ENCODE results near the gene SEMA4D.
"Not testable (repeated sequence)": the region's sequence is repeated elsewhere in the genome, so short reads cannot be mapped to it uniquely, and the experiment has no call there.

The SEMA4D gene

GRCh38 chr9:89480372-89480771 lies 17.5 kb downstream of the SEMA4D start:
- not testable (repeated sequence) for DNase-seq

GRCh38 chr9:89479669-89480011 lies 18.3 kb downstream of the SEMA4D start:
- not testable (repeated sequence) for DNase-seq

- DNase-seq: no peak
These were observed 18.9 kb downstream of the SEMA4D start for GRCh38 chr9:89478821-89479668.

- DNase-seq: no peak
These were observed 19.9 kb downstream of the SEMA4D start for GRCh38 chr9:89477811-89478630.

GRCh38 chr9:89477384-89477783 lies 20.5 kb downstream of the SEMA4D start:
- DNase-seq: no peak

- no peak for DNase-seq
These were observed 21.4 kb downstream of the SEMA4D start for GRCh38 chr9:89476546-89476945.

GRCh38 chr9:89475891-89476440 lies 21.9 kb downstream of the SEMA4D start:
- no peak for DNase-seq

- DNase-seq: no peak
These were observed 23.0 kb downstream of the SEMA4D start for GRCh38 chr9:89474939-89475338.

GRCh38 chr9:89473762-89474469 lies 24.0 kb downstream of the SEMA4D start:
- DNase-seq: no peak

- DNase-seq: not testable (repeated sequence)
These were observed 26.1 kb downstream of the SEMA4D start for GRCh38 chr9:89471796-89472320.

- DNase-seq: no peak
These were observed 26.5 kb downstream of the SEMA4D start for GRCh38 chr9:89471390-89471789.

- DNase-seq: no peak
These were observed 27.6 kb downstream of the SEMA4D start for GRCh38 chr9:89470224-89470839.

GRCh38 chr9:89469003-89469402 lies 28.9 kb downstream of the SEMA4D start:
- no peak for DNase-seq

- DNase-seq: no peak
These were observed 29.5 kb downstream of the SEMA4D start for GRCh38 chr9:89468281-89468960.

- DNase-seq: no peak
These were observed 30.7 kb downstream of the SEMA4D start for GRCh38 chr9:89467278-89467625.

- DNase-seq: no peak
These were observed 31.2 kb downstream of the SEMA4D start for GRCh38 chr9:89466451-89467277.

- DNase-seq: no peak
These were observed 32.1 kb downstream of the SEMA4D start for GRCh38 chr9:89465726-89466308.

GRCh38 chr9:89465001-89465451 lies 32.9 kb downstream of the SEMA4D start:
- DNase-seq: no peak

- no peak for DNase-seq
These were observed 33.5 kb downstream of the SEMA4D start for GRCh38 chr9:89464300-89464901.

Data from NCI-H1092 (cell line).